Adipose tissue (tissue), 3 donors: ENCODE data around the gene ZNF500. TPM values are rescaled to one million over a fixed set of nuclear protein-coding genes. Genes with fewer than 3 reads are reported as not detected.

Source experiments
- H3K27ac ChIP-seq: one replicate; pipeline ENCODE4 v1.5.1; 2013; ENCODE audit warnings: low read depth, low read length
- WGBS, 3 donors: extraction: QIAGEN DNeasy Blood & Tissue Kit; methylation state at CpG; one replicate each; pipeline ENCODE4 v1.1.7; 2013; 5-methylcytosine and 5-hydroxymethylcytosine counted together
- polyA plus RNA-seq, 3 donors: library from polyadenylated mRNA; stranded (reverse); fragments of 200-250 nt; gene quantifications; one replicate each; pipeline ENCODE4 v1.2.3, GENCODE V29; 2013
- donor health status: healthy with polysubstance abuse.
- donor health status: Bipolar disorder and iron deficiency.
- donor health status: healthy.

Gene ZNF500
- polyA plus RNA-seq, 3 donors: 4.3 to 5.4 (median 4.4) TPM

GRCh38 chr16:4699046-4699556 is 67.9 kb downstream of the ZNF500 start:
- no peak overlapping the region for H3K27ac ChIP-seq
- 90 to 95% (median 90%) methylated on average over 19 of the region's 19 CpGs for WGBS, 3 donors

GRCh38 chr16:4698321-4699045 is 68.5 kb downstream of the ZNF500 start:
- H3K27ac ChIP-seq: no peak overlapping the region
- WGBS, 3 donors: 90 to 94% (median 92%) methylated on average over 32 to 36 of the region's 36 CpGs

Other genes starting within 250 kb of the ZNF500 start
- 10 to 100 TPM; 13.6 to 17.0 (median 16.1) TPM for gene CDIP1, start 228.4 kb downstream of the ZNF500 start, polyA plus RNA-seq
- under 1 TPM in 2 of 3 donors, not detected in 1; 0.01 to 0.21 TPM for gene C16orf96, start 210.8 kb downstream of the ZNF500 start, polyA plus RNA-seq
- gene UBALD1, start 152.3 kb downstream of the ZNF500 start, polyA plus RNA-seq: 10 to 100 TPM; 12.0 to 34.0 (median 13.2) TPM
- 10 to 100 TPM; 15.2 to 31.7 (median 20.1) TPM for gene MGRN1, start 142.3 kb downstream of the ZNF500 start, polyA plus RNA-seq
- 10 to 100 TPM; 22.0 to 47.2 (median 31.0) TPM for gene NUDT16L1, start 73.6 kb downstream of the ZNF500 start, polyA plus RNA-seq
- 10 to 100 TPM; 10.6 to 19.1 (median 11.4) TPM for gene ANKS3, start 32.9 kb downstream of the ZNF500 start, polyA plus RNA-seq
- under 1 TPM; 0.43 to 0.94 (median 0.90) TPM for gene DNAAF8, start 32.6 kb downstream of the ZNF500 start, polyA plus RNA-seq
- not detected for gene SEPTIN12, start 21.2 kb upstream of the ZNF500 start, polyA plus RNA-seq
- gene SMIM22, start 28.2 kb upstream of the ZNF500 start, polyA plus RNA-seq: 100 to 1,000 TPM in 1 of 3 donors, 10 to 100 TPM in 1, 1 to 10 TPM in 1; 3.3 to 174 (median 46.3) TPM
- 10 to 100 TPM; 10.6 to 19.5 (median 15.9) TPM for gene ROGDI, start 35.5 kb upstream of the ZNF500 start, polyA plus RNA-seq
- 10 to 100 TPM; 20.6 to 45.3 (median 44.4) TPM for gene GLYR1, start 80.1 kb upstream of the ZNF500 start, polyA plus RNA-seq
- gene UBN1, start 80.3 kb upstream of the ZNF500 start, polyA plus RNA-seq: 10 to 100 TPM in 2 of 3 donors, 1 to 10 TPM in 1; 7.4 to 15.5 (median 15.4) TPM
- 10 to 100 TPM in 1 of 3 donors, 1 to 10 TPM in 2; 8.1 to 44.6 (median 9.9) TPM for gene PPL, start 170.0 kb upstream of the ZNF500 start, polyA plus RNA-seq
- under 1 TPM; 0.24 to 0.67 (median 0.27) TPM for gene SEC14L5, start 191.2 kb upstream of the ZNF500 start, polyA plus RNA-seq